ENCODE data around the gene S100PBP. TPM values are rescaled to one million over a fixed set of nuclear protein-coding genes. Genes with fewer than 3 reads are reported as not detected.

S100PBP gene
- total RNA-seq: 10 to 100 TPM; 27.3 to 41.9 (median 34.7) TPM

- Histone ChIP-seq H3K27ac (peak within 1 kb of the TSS; percentile 86 to 95 (median 91)), H3K4me1 (peaks cover 25 to 41% of the 10 kb centered on the region in 2 donors), H3K9me3 (no peaks in the 10 kb centered on the region), H3K4me3 (replicated peaks in 1 of 3) (peak within 1 kb of the TSS; percentile 65 to 92 (median 70)), H3K36me3 (no peaks in the 10 kb centered on the region), H3K27me3 (no peaks in the 10 kb centered on the region)
- peak; percentile 99 to 100 for DNase-seq
- intact Hi-C loops (cut with DNase I): no loop called here
- TF ChIP-seq POLR2A (IDR thresholded peaks at IDR 0.05) (peak; percentile 42 to 70), CTCF (IDR thresholded peaks at IDR 0.05) (peak in 2 of 6 experiments; percentile 19 to 32)
- WGBS, 2 donors: 0% methylated on average over 32 to 45 of the region's 55 CpGs
Measured at GRCh38 chr1:32817159-32817814, at the start of gene S100PBP, which contains the start of gene YARS1. Gene S100PBP, plus strand, starts transcription at chr1:32817653. Its CDS starts 8,447 bp downstream, at chr1:32826100. Gene YARS1, minus strand, starts transcription at chr1:32817358. Its CDS starts 114 bp downstream, at chr1:32817244.

GRCh38 chr1:32768110-32768850, 49.2 kb upstream of the S100PBP start:
- no peak for TF ChIP-seq POLR2A (IDR thresholded peaks at IDR 0.05)
- no peak for TF ChIP-seq CTCF (IDR thresholded peaks at IDR 0.05)
- H3K9me3 ChIP-seq: no peaks in the 10 kb centered on the region
- H3K36me3 ChIP-seq: peaks cover 20 to 24% of the 10 kb centered on the region in 2 donors
- no peak overlapping the region for H3K4me3 ChIP-seq (replicated peaks in 1 of 3)
- intact Hi-C loops (cut with DNase I): no loop called here
- no peaks in the 10 kb centered on the region for H3K27me3 ChIP-seq
- H3K27ac ChIP-seq: peak overlapping the region in 2 of 3 donors; percentile 50 to 74
- no peak for DNase-seq
- peaks cover 25 to 46% of the 10 kb centered on the region in 2 donors for H3K4me1 ChIP-seq
- 84 to 85% methylated on average over 16 of the region's 16 CpGs for WGBS, 2 donors

- Histone ChIP-seq H3K27me3 (no peaks in the 10 kb centered on the region), H3K36me3 (peaks cover 29% of the 10 kb centered on the region in 2 donors), H3K4me1 (peaks cover 25 to 46% of the 10 kb centered on the region in 2 donors), H3K27ac (no peak overlapping the region), H3K9me3 (no peaks in the 10 kb centered on the region), H3K4me3 (replicated peaks in 1 of 3) (no peak overlapping the region)
- WGBS, 2 donors: 83 to 85% methylated on average over 10 to 16 of the region's 32 CpGs
- no peak for DNase-seq
- TF ChIP-seq CTCF (IDR thresholded peaks at IDR 0.05) (no peak), POLR2A (IDR thresholded peaks at IDR 0.05) (no peak)
- intact Hi-C loops (cut with DNase I): loop anchor here (5.0 kb wide), 1 partner anchor 57 kb away; no protein-coding TSS in a partner anchor
Measured at GRCh38 chr1:32769524-32770220, 47.8 kb upstream of the S100PBP start.

- Histone ChIP-seq H3K27me3 (no peaks in the 10 kb centered on the region), H3K27ac (no peak overlapping the region), H3K9me3 (no peaks in the 10 kb centered on the region), H3K36me3 (peaks cover 29 to 31% of the 10 kb centered on the region in 2 donors), H3K4me1 (peaks cover 21 to 40% of the 10 kb centered on the region in 2 donors), H3K4me3 (replicated peaks in 1 of 3) (no peak overlapping the region)
- intact Hi-C loops (cut with DNase I): loop anchor here (5.0 kb wide), 1 partner anchor 58 kb away; no protein-coding TSS in a partner anchor
- DNase-seq: no peak
- WGBS, 2 donors: 94 to 95% methylated on average over 18 of the region's 25 CpGs
- no peak for TF ChIP-seq CTCF (IDR thresholded peaks at IDR 0.05)
- no peak for TF ChIP-seq POLR2A (IDR thresholded peaks at IDR 0.05)
Measured at GRCh38 chr1:32770221-32770731, 47.2 kb upstream of the S100PBP start.
